HepG2 (cell line): ENCODE measurements around the gene PCBP4. TPM values are rescaled to one million over a fixed set of nuclear protein-coding genes. Genes with fewer than 3 reads are reported as not detected.

Experiments used
- ATAC-seq: fragments of 200-7000 bp; cut with Tn5 transposase; 3 replicates; pipeline ENCODE4 v1.9.1; 2020; ENCODE audit warnings: mild to moderate bottlenecking, moderate library complexity
- BruUV-seq: library from RNA; stranded (reverse); fragments of 400-500 nt; replicated peaks from 2 replicates; lab custom pipeline; 2021; lab: Mats Ljungman, UMichigan
- CTCF ChIA-PET: fragments of 300-600 bp; formaldehyde crosslinking; extraction: SDS; loops from one replicate; lab custom pipeline; 2021; ENCODE audit warnings: low total read pairs, inconsistent platforms, low intra/inter-chr PET ratio; lab: Yijun Ruan, JAX
- POLR2A ChIA-PET: fragments of 350-600 bp; sonication (Branson Sonifier 250); formaldehyde crosslinking; loops from one replicate; lab custom pipeline; 2020; ENCODE audit warnings: antibody characterized with exemption, inconsistent platforms; lab: Yijun Ruan, JAX
- DNase-seq: peaks from one replicate; pipeline ENCODE4 v3.0.0-alpha.2; 2015; ENCODE audit warnings: low spot score
- FAIRE-seq: peaks from 3 replicates; lab custom pipeline; 2011; peaks lifted over from hg19 to GRCh38; lab: Jason Lieb, UNC
- H2AFZ ChIP-seq: one replicate; pipeline ENCODE4 v1.6.1; 2011; ENCODE audit warnings: low read length, inconsistent platforms
- H3K27ac ChIP-seq: fragments of 300-600 bp; 3 replicates; pipeline ENCODE4 v1.8.0; 2011; ENCODE audit warnings: mixed run types, mild to moderate bottlenecking, mixed read lengths, low read length, inconsistent platforms; ENCODE audit not compliant: insufficient read depth; ENCODE audit errors: extremely low read length
- H3K27me3 ChIP-seq, 2 experiments: fragments of 200-600 bp in 1 of 2; 2 replicates in 1 of 2; 3 replicates in 1 of 2; pipeline versions ENCODE4 v1.6.0 to v1.8.0; 2011; ENCODE audit warnings: low read length in 2 of 2, mild to moderate bottlenecking in 2 of 2, moderate library complexity in 2 of 2, inconsistent platforms in 1 of 2; ENCODE audit not compliant: insufficient read depth in 2 of 2, control insufficient read depth in 1 of 2
- H3K36me3 ChIP-seq, 2 experiments: fragments of 200-600 bp in 1 of 2; replicated peaks in 1 of 2; 2 replicates in 1 of 2; 3 replicates in 1 of 2; pipeline versions ENCODE4 v1.5.1 to v1.8.0; 2011; ENCODE audit warnings: low read length in 2 of 2, inconsistent platforms in 1 of 2; ENCODE audit not compliant: insufficient read depth in 2 of 2, control insufficient read depth in 1 of 2
- H3K4me1 ChIP-seq: 2 replicates; pipeline ENCODE4 v1.5.1; 2012; ENCODE audit warnings: low read length, inconsistent platforms; ENCODE audit not compliant: insufficient read depth
- H3K4me2 ChIP-seq: 2 replicates; pipeline ENCODE4 v1.6.0; 2011; ENCODE audit warnings: low read depth, low read length, inconsistent platforms
- H3K4me3 ChIP-seq, 3 experiments: fragments of 200-600 bp in 1 of 3; sonication (generic), shearing (Covaris generic) in 1 of 3; replicated peaks in 1 of 3; 2 replicates each; pipeline ENCODE4 v1.5.1; 2011 to 2016; ENCODE audit warnings: low read length in 3 of 3, inconsistent platforms in 2 of 3, low read depth in 2 of 3, mild to moderate bottlenecking in 2 of 3, control low read depth in 1 of 3, mixed read lengths in 1 of 3; ENCODE audit not compliant: insufficient read depth in 1 of 3
- H3K79me2 ChIP-seq: one replicate; pipeline ENCODE4 v1.6.1; 2011; ENCODE audit warnings: low read length, inconsistent platforms; ENCODE audit not compliant: insufficient read depth
- H3K9ac ChIP-seq: 2 replicates; pipeline ENCODE4 v1.6.0; 2011; ENCODE audit warnings: mild to moderate bottlenecking, low read depth, low read length, inconsistent platforms; ENCODE audit not compliant: insufficient read depth
- H3K9me3 ChIP-seq: 2 replicates; pipeline ENCODE4 v1.5.1; 2012; ENCODE audit warnings: mild to moderate bottlenecking, low read length
- H4K20me1 ChIP-seq: 2 replicates; pipeline ENCODE4 v1.6.0; 2011; ENCODE audit warnings: inconsistent platforms, mild to moderate bottlenecking, low read length, moderate library complexity; ENCODE audit not compliant: insufficient read depth
- ADNP ChIP-seq: sonication (generic); formaldehyde crosslinking; IDR thresholded peaks from 2 replicates; pipeline ENCODE4 v1.4.0; 2020; ENCODE audit warnings: missing genetic modification reagents
- CEBPG ChIP-seq: IDR thresholded peaks from 2 replicates; pipeline ENCODE4 v1.6.1; 2016
- NAIF1 ChIP-seq: sonication (generic); formaldehyde crosslinking; IDR thresholded peaks from 2 replicates; pipeline ENCODE4 v1.5.0; 2020; ENCODE audit warnings: mild to moderate bottlenecking, missing genetic modification reagents, borderline replicate concordance
- NRL ChIP-seq: sonication (generic); formaldehyde crosslinking; IDR thresholded peaks from 2 replicates; pipeline ENCODE4 v1.5.0; 2020; ENCODE audit warnings: missing genetic modification reagents, mild to moderate bottlenecking, moderate library complexity, borderline replicate concordance
- PHF21A ChIP-seq: sonication (generic); formaldehyde crosslinking; IDR thresholded peaks from 2 replicates; pipeline ENCODE4 v1.5.0; 2020; ENCODE audit warnings: mild to moderate bottlenecking, missing genetic modification reagents
- RBAK ChIP-seq: sonication (generic); formaldehyde crosslinking; IDR thresholded peaks from 2 replicates; pipeline ENCODE4 v1.5.1; 2020; ENCODE audit warnings: mild to moderate bottlenecking, missing genetic modification reagents
- TBL1XR1 ChIP-seq: fragments of 150-350 bp; IDR thresholded peaks from 2 replicates; pipeline ENCODE4 v1.6.1; 2014; ENCODE audit warnings: borderline replicate concordance, low read length; ENCODE audit not compliant: partially characterized antibody
- ZBTB1 ChIP-seq: sonication (generic); formaldehyde crosslinking; IDR thresholded peaks from 2 replicates; pipeline ENCODE4 v1.4.0; 2020; ENCODE audit warnings: missing genetic modification reagents, borderline replicate concordance
- ZKSCAN1 ChIP-seq: fragments of 150-350 bp; IDR thresholded peaks from 2 replicates; pipeline ENCODE4 v1.6.1; 2014; ENCODE audit warnings: low read length
- WGBS: methylation state at CpG from one replicate; pipeline ENCODE4 v1.1.6; 2017; ENCODE audit warnings: low lambda C conversion rate; 5-methylcytosine and 5-hydroxymethylcytosine counted together
- in situ Hi-C: cut with HindIII; loops from 2 replicates; pipeline ENCODE4 v1.10.0; 2017; ENCODE audit warnings: low pct_unique_long_range_greater_than_20kb; ENCODE audit not compliant: extremely low pct_ligation_motif_present
- intact Hi-C: fragments of 100-400 bp; cut with micrococcal nuclease; formaldehyde crosslinking; loops from one replicate; pipeline ENCODE4 v1.10.0; 2022; ENCODE audit not compliant: unreplicated experiment
- polyA plus RNA-seq, 8 experiments: library from polyadenylated mRNA; depleted of rRNA in 3 of 8; stranded (reverse) in 7 of 8; unstranded in 1 of 8; fragments of >200 nt; fragmentation: Illumina TruSeq in 4 of 8; extraction: Trizol in 4 of 8; gene quantifications; 2 replicates each; pipeline versions ENCODE4 v1.2.1 to v1.2.3, GENCODE V29; 2011 to 2016; ENCODE audit warnings: low read depth in 4 of 8, missing spikeins in 1 of 8, mixed read lengths in 1 of 8; ENCODE audit not compliant: insufficient read depth in 1 of 8
- total RNA-seq, 5 experiments: library from RNA; depleted of rRNA; stranded (reverse); fragments of >200 nt; fragmentation: Illumina TruSeq; extraction: Trizol; gene quantifications; 2 replicates each; pipeline ENCODE4 v1.2.3, GENCODE V29; 2016; ENCODE audit warnings: low read depth in 1 of 5
- TF ChIP-seq, protein P1 (sequence below): sonication (generic); formaldehyde crosslinking; IDR thresholded peaks from 2 replicates; pipeline ENCODE4 v1.9.0; 2022; ENCODE audit warnings: low read depth, missing genetic modification reagents
- TF ChIP-seq, protein P2 (sequence below): IDR thresholded peaks from 2 replicates; pipeline ENCODE4 v1.6.1; 2016; ENCODE audit warnings: mild to moderate bottlenecking, missing biosample characterization, missing genetic modification reagents

Gene PCBP4
- total and polyA plus RNA-seq, 2 of the 13 experiments (the other 11 are each of a cell fraction or from before 2014, with no cell fraction given), result 36.8 to 51.3 TPM

DNA sequence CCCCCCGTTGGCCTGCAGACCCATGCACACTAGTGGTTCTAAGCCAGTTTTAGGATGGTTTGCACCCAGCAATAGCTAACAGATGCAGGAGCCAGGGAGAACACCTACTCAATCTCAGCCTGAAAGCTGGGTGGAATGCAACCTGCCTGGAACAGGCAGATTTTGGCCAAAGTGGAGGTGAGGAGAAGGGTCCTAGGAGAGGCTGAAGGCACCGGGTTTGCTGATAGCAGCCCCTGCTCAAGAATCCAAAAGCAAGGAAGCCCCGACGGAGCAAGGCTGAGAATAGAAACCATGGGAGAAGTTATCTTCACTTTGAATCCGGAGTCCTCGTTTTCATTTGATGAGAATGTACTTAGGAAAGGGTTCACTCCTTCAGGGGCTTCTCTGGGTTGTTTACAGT lies 35.5 kb downstream of the PCBP4 start:
- POLR2A ChIA-PET, result interaction anchor here (0.7 to 3.3 kb wide), 3 partner anchors 10 to 15 kb away, joined by 3 to 15 read pairs (median 3); partner anchors contain the start of gene RRP9
- no peak overlapping the region for H3K27ac ChIP-seq
- CTCF ChIA-PET, result no interaction called here
- DNase-seq (no peak), FAIRE-seq (no peak), ATAC-seq (no peak)
- TF ChIP-seq CEBPG (CRISPR knock-in tag) (no peak), ADNP (CRISPR knock-in tag) (no peak), PHF21A (CRISPR knock-in tag) (no peak), NRL (CRISPR knock-in tag) (no peak), NAIF1 (CRISPR knock-in tag) (no peak), ZBTB1 (CRISPR knock-in tag) (no peak), RBAK (CRISPR knock-in tag) (no peak), TBL1XR1 (no peak), ZKSCAN1 (no peak)
- TF ChIP-seq, protein P1, sequence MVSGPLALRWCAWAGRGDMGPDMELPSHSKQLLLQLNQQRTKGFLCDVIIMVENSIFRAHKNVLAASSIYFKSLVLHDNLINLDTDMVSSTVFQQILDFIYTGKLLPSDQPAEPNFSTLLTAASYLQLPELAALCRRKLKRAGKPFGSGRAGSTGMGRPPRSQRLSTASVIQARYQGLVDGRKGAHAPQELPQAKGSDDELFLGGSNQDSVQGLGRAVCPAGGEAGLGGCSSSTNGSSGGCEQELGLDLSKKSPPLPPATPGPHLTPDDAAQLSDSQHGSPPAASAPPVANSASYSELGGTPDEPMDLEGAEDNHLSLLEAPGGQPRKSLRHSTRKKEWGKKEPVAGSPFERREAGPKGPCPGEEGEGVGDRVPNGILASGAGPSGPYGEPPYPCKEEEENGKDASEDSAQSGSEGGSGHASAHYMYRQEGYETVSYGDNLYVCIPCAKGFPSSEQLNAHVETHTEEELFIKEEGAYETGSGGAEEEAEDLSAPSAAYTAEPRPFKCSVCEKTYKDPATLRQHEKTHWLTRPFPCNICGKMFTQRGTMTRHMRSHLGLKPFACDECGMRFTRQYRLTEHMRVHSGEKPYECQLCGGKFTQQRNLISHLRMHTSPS, result no peak
- TF ChIP-seq, protein P2, sequence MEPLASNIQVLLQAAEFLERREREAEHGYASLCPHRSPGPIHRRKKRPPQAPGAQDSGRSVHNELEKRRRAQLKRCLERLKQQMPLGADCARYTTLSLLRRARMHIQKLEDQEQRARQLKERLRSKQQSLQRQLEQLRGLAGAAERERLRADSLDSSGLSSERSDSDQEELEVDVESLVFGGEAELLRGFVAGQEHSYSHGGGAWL (CRISPR knock-in tag), result no peak
- H3K9me3 ChIP-seq, result no peaks in the 10 kb centered on the region
- in situ Hi-C loops (no loop called here), intact Hi-C loops (no loop called here)
- no peak overlapping the region for H3K4me2 ChIP-seq
- H3K4me3 ChIP-seq, result no peak overlapping the region
- H3K9ac ChIP-seq, result no peak overlapping the region
- H3K79me2 ChIP-seq, result no peaks in the 10 kb centered on the region
- peaks cover 12 to 38% of the 10 kb centered on the region in 2 experiments; a peak in 4 of 5 replicates for H3K36me3 ChIP-seq
- no peaks in the 10 kb centered on the region for H4K20me1 ChIP-seq
- H3K27me3 ChIP-seq, result no peaks in the 10 kb centered on the region
- no TSS peak for BruUV-seq
- WGBS, result 98% methylated on average over 6 of the region's 6 CpGs
- no peak overlapping the region for H2AFZ ChIP-seq
- H3K4me1 ChIP-seq, result no peaks in the 10 kb centered on the region
